Mammary epithelial cell (primary cell): ENCODE results near the gene AIFM2.

Experiments used
- EZH2 ChIP-seq: IDR thresholded peaks from 2 replicates; pipeline ENCODE4 v1.6.1; 2012; ENCODE audit warnings: low read length, inconsistent platforms, borderline replicate concordance
- TF ChIP-seq, protein P1 (sequence below), 2 donors: IDR thresholded peaks in 1 of 2; conservative IDR thresholded peaks in 1 of 2; 2 replicates each; pipeline ENCODE4 v1.5.1; 2011 to 2012; ENCODE audit warnings: inconsistent platforms in 2 of 2, low read length in 2 of 2, mild to moderate bottlenecking in 2 of 2, control low read depth in 1 of 2, low read depth in 1 of 2; ENCODE audit not compliant: insufficient read depth in 1 of 2; ENCODE audit errors: extremely low read depth in 1 of 2

GRCh38 chr10:70144372-70145110 is 11.9 kb upstream of the AIFM2 start:
- TF ChIP-seq, protein P1, sequence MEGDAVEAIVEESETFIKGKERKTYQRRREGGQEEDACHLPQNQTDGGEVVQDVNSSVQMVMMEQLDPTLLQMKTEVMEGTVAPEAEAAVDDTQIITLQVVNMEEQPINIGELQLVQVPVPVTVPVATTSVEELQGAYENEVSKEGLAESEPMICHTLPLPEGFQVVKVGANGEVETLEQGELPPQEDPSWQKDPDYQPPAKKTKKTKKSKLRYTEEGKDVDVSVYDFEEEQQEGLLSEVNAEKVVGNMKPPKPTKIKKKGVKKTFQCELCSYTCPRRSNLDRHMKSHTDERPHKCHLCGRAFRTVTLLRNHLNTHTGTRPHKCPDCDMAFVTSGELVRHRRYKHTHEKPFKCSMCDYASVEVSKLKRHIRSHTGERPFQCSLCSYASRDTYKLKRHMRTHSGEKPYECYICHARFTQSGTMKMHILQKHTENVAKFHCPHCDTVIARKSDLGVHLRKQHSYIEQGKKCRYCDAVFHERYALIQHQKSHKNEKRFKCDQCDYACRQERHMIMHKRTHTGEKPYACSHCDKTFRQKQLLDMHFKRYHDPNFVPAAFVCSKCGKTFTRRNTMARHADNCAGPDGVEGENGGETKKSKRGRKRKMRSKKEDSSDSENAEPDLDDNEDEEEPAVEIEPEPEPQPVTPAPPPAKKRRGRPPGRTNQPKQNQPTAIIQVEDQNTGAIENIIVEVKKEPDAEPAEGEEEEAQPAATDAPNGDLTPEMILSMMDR (conservative IDR thresholded peaks at IDR 0.05 in 1 of 2, IDR thresholded peaks at IDR 0.05 in 1 of 2; ENCODE audit: extremely low read depth in 1 of 2, insufficient read depth in 1 of 2, low read depth in 1 of 2, low read length in 2 of 2), result no peak
- no peak for TF ChIP-seq EZH2
